Right renal pelvis (tissue), 4 donors: ENCODE data around the gene OBSCN. TPM values are rescaled to one million over a fixed set of nuclear protein-coding genes. Genes with fewer than 3 reads are reported as not detected.

Experiments
- DNase-seq, 4 donors: peaks; one replicate each; pipeline ENCODE4 v3.0.0-alpha.2; 2013; ENCODE audit warnings: low read depth in 4 of 4, low spot score in 3 of 4, missing footprints in 1 of 4
- polyA plus RNA-seq, 4 donors: library from polyadenylated mRNA; unstranded; fragments of 120-200 nt; gene quantifications; one replicate each; pipeline ENCODE4 v1.2.1, GENCODE V29; 2013; ENCODE audit not compliant: insufficient read length in 4 of 4

The OBSCN gene
- polyA plus RNA-seq, 4 donors = 24.6 to 31.8 (median 28.1) TPM

GRCh38 chr1:228391411-228392020 is 183.7 kb downstream of the OBSCN start:
- no peak for DNase-seq

- no peak for DNase-seq
Measured at GRCh38 chr1:228392111-228392936, 184.5 kb downstream of the OBSCN start.

GRCh38 chr1:228393268-228393701 is 185.4 kb downstream of the OBSCN start:
- DNase-seq = no peak

GRCh38 chr1:228393811-228394570 is 186.1 kb downstream of the OBSCN start:
- no peak for DNase-seq

- no peak for DNase-seq
Measured at GRCh38 chr1:228394571-228395394, 186.9 kb downstream of the OBSCN start.

- no peak for DNase-seq
Measured at GRCh38 chr1:228396770-228397662, 189.2 kb downstream of the OBSCN start.

GRCh38 chr1:228397966-228398365 is 190.1 kb downstream of the OBSCN start:
- DNase-seq = no peak

- no peak for DNase-seq
Measured at GRCh38 chr1:228398741-228399461, 191.1 kb downstream of the OBSCN start.

GRCh38 chr1:228399531-228400236 is 191.8 kb downstream of the OBSCN start:
- DNase-seq = no peak

- no peak for DNase-seq
Measured at GRCh38 chr1:228400237-228400651, 192.4 kb downstream of the OBSCN start.

- no peak for DNase-seq
Measured at GRCh38 chr1:228400692-228401454, 193.0 kb downstream of the OBSCN start.

- no peak for DNase-seq
Measured at GRCh38 chr1:228401782-228402640, 194.2 kb downstream of the OBSCN start.

- DNase-seq = no peak
Measured at GRCh38 chr1:228402641-228403025, 194.8 kb downstream of the OBSCN start.

GRCh38 chr1:228403231-228403631 is 195.4 kb downstream of the OBSCN start:
- DNase-seq = no peak

- DNase-seq = no peak
Measured at GRCh38 chr1:228404107-228404720, 196.4 kb downstream of the OBSCN start.
